Measurements from ENCODE around the gene SLITRK1. TPM values are rescaled to one million over a fixed set of nuclear protein-coding genes. Genes with fewer than 3 reads are reported as not detected.

SLITRK1 gene
- total RNA-seq, 1 experiment from 2014 or later: 0.20 TPM

- no peaks in the 10 kb centered on the region for H3K36me3 Mint-ChIP-seq (ENCODE audit: insufficient read depth in 1 of 3, low read depth in 3 of 3)
- no CpG with 5 or more reads among the region's 19 CpGs for WGBS (ENCODE audit: extremely low coverage, insufficient read length, low lambda C conversion rate)
- Histone ChIP-seq H3T11ph (ENCODE audit: low read length) (no peak overlapping the region), H2AFZ (ENCODE audit: low read length) (no peak overlapping the region), H2BK15ac (ENCODE audit: low read depth, low read length) (no peak overlapping the region), H3K27ac (ENCODE audit: insufficient read length, low read depth, low read length) (no peak overlapping the region), H3K27me3 (ENCODE audit: insufficient read depth, low read length) (peaks cover 31% of the 10 kb centered on the region), H3K9me3 (ENCODE audit: control insufficient read depth, low read depth, low read length) (no peaks in the 10 kb centered on the region), H3K18ac (ENCODE audit: insufficient read length, low read depth, low read length) (no peak overlapping the region), H4K91ac (ENCODE audit: insufficient read length, low read depth, low read length) (no peak overlapping the region), H2BK12ac (ENCODE audit: insufficient read length, low read depth, low read length) (no peak overlapping the region), H3K56ac (ENCODE audit: insufficient read length, low read depth, low read length) (no peak overlapping the region), H3K4me2 (ENCODE audit: insufficient read depth, insufficient read length, low read length) (peak overlapping the region; percentile 94), H3K4me1 (ENCODE audit: insufficient read depth, low read length) (peaks cover 3% of the 10 kb centered on the region; the same call in 1 of the 2 replicates), H2AK5ac (ENCODE audit: insufficient read length, low read length) (no peak overlapping the region), H3K79me1 (ENCODE audit: insufficient read depth, low read depth, low read length, poor library complexity, severe bottlenecking) (no peaks in the 10 kb centered on the region), H3K14ac (ENCODE audit: insufficient read depth, low read length) (no peak overlapping the region), H4K5ac (ENCODE audit: insufficient read length, low read depth, low read length) (no peak overlapping the region), H4K8ac (replicated peaks; ENCODE audit: insufficient read length, low read depth, low read length) (no peak overlapping the region), H2BK120ac (ENCODE audit: low read depth, low read length, poor library complexity, severe bottlenecking) (no peak overlapping the region), H3K4ac (ENCODE audit: low read depth, low read length) (no peak overlapping the region), H3K23me2 (ENCODE audit: insufficient read length, low read depth, low read length, poor library complexity, severe bottlenecking) (peaks cover 37% of the 10 kb centered on the region), H4K20me1 (ENCODE audit: control insufficient read depth, insufficient read depth, insufficient read length) (no peaks in the 10 kb centered on the region), H3K79me2 (ENCODE audit: insufficient read depth, low read length) (no peaks in the 10 kb centered on the region), H3K9ac (ENCODE audit: extremely low read depth, insufficient read length, low read length) (no peak overlapping the region), H3K23ac (ENCODE audit: insufficient read length, low read depth, low read length) (no peak overlapping the region), H2BK20ac (ENCODE audit: low read depth, low read length, poor library complexity, severe bottlenecking) (no peak overlapping the region), H2BK5ac (ENCODE audit: insufficient read length, low read length) (no peak overlapping the region)
- no peak for DNase-seq
- peak overlapping the region; percentile 81 to 85 for H3K4me3 Mint-ChIP-seq
- no peak for TF ChIP-seq CTCF (conservative IDR thresholded peaks at IDR 0.05)
- peaks cover 77% of the 10 kb centered on the region for H3K27me3 Mint-ChIP-seq (ENCODE audit: low read depth)
- H3K27ac Mint-ChIP-seq: no peak overlapping the region
- H3K9me3 Mint-ChIP-seq: no peaks in the 10 kb centered on the region; a peak in 1 of 5 replicates
- H3K4me1 Mint-ChIP-seq: peaks cover 54 to 64% of the 10 kb centered on the region in 2 experiments
Observed at GRCh38 chr13:83881140-83881684, 1.1 kb downstream of the SLITRK1 start.
